HG03520 (cell line): ENCODE results near the gene CLDND1.
"Not testable (repeated sequence)": the region's sequence is repeated elsewhere in the genome, so short reads cannot be mapped to it uniquely, and the experiment has no call there.

Source experiments
- ATAC-seq: cut with Tn5 transposase; IDR thresholded peaks from one replicate; pipeline ENCODE4 v1.9.1; 2021; ENCODE audit warnings: mild to moderate bottlenecking, moderate library complexity; ENCODE audit not compliant: unreplicated experiment

CLDND1 gene

DNA sequence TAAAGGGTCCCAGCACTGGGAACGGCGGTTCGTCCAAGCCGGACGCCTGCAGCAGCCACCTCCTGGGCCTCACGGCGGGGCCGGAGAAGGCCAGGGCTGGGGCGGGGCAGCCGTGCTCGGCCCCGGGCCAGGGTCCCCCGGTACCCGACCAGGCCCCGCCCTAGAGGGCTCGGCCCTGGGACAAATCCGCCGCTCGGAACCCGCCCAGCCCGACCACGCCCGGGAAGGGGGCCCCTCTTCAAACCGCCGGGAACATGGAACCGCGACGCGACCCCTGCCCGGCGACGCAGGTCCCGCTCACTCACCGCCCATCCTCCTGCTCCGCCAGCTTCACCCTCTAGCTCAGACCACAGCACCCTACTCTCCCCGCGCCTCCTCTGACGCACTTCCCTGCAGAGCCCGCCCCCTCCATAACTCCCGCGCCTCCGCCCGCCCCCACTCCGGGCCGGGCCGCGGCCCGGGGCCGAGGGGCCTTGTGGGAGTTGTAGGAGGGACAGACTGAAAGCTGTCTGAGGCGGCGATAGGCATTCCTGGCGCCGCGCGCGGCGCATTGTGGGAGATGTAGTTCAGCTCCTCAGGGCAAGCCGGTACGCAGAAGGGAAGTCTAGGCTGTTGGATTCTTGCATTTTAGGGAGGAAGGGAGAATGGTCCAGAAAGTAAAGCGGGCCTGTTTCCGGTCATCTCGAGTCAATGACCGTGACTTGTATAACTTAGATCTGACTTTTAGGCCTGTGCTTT, at the start of gene CLDND1:
TSS of gene CLDND1 (minus strand) at position 359 of the 738 bp plus-strand sequence. CDS start 1,478 bp downstream, outside the sequence.
- peak; percentile 88 for ATAC-seq

DNA sequence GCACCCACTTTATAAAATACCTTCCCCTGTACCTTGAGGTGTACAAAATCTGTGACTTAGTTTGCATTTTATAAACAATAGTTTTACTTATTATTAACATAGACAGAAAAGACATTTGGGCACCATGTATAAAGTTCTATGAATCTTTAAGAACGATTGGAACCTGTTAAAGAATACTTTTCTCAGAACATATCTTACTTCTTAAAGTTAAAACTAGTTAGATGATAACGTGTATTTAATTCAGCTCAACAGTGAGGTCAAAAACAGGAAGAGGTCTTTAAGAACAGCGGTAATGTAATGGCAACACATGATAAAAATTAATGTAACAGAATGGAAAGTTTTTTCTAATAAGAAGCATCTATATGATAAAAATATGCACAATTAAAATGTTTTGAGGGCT, 45.7 kb upstream of the CLDND1 start:
- no peak for ATAC-seq

DNA sequence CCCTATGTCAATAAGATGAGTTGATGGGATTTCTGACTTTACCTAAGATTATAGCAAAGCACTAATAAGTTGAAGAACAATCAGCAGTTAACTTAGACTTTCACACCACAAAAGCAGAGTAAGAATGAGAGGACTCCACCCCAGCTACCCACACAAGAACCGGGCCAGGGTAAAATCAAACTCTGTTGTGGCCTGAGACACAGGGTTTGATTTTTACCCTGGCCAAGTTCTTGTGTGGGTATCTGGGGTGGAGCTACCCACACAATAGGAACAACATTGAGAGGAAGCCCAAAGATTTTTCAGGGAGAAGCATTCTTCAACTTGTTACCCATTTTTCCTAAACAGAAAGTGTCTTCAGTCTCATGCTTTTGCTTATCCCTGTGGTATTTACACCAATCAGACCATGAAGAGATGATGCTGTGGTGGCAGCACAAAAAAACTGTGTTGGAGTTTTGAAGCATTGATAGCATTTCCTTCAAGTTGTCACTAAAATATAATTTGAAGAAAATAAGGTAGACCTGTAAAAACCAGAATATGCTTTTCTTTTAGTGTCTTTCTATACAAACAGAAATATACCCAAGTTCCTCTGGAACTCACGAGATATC, 45.1 kb upstream of the CLDND1 start:
- peak; percentile 29 for ATAC-seq

DNA sequence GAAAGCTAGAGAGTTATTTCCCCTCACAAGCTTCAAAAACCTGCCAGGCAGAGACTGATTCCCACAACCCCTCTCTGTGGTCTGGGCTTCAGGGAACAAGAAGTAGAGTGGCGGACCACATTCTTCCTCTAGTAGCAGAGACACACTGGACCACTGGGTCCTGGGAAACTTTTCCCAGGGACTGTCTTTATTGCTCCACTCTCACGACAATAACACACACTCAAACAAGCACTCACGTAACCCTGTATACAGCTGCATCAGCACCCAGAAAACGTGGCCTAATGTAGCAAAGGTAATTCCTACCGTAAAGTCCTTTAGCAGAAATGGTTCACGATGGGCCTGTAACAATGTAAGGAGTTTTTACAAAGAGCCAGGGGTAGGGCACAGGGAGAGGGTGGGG, 43.1 kb upstream of the CLDND1 start:
- no peak for ATAC-seq

DNA sequence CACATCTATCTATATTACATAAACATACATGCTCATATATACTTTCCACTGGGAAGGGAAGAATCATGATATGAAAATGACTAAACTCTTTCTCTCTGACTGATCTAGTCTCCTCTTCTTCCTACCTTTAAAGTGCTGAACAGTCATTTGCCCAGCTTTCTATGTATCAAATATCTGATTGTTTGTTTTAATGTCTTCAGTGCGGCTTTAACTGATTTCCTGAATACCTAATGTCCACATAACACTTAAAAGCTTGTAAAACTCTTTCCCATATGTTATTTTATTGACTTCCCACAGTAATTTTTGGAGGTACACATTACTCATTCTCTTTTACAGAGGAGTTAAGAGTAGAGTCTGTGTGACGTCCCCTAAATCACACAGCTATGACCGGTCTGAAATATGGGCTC, 42.5 kb upstream of the CLDND1 start:
- ATAC-seq, result no peak

DNA sequence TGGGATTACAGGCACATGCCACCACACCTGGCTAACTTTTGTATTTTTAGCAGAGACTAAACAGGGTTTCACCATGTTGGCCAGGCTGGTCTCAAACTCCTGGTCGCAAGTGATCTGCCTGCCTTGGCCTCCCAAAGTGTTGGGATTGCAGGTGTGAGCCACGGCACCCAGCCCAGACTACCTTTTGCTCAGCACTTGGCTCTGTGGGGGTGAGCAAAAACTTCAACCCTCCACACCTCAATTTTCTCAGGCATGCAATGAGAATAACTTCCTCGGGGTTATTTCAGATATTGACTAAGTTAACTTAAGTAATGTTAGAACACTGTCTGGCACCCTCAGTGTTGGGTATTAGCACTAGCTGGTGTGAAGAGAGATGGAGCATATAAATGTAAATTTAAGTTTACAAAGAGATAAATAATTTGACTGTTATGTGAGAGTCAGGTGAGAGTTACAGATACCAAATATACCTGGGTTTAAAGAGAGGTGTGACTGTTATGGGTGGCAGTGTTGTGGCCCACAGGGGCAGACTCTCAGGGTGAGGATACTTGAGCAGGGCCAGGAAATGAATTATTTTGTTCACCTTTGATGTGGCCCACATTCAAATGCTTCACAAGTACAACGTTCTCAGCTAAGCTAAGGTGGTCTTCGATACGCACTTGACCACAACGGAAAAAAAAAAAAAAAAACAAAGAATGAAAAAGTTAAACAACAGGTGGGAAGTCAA, 41.7 kb upstream of the CLDND1 start:
- ATAC-seq, result no peak

DNA sequence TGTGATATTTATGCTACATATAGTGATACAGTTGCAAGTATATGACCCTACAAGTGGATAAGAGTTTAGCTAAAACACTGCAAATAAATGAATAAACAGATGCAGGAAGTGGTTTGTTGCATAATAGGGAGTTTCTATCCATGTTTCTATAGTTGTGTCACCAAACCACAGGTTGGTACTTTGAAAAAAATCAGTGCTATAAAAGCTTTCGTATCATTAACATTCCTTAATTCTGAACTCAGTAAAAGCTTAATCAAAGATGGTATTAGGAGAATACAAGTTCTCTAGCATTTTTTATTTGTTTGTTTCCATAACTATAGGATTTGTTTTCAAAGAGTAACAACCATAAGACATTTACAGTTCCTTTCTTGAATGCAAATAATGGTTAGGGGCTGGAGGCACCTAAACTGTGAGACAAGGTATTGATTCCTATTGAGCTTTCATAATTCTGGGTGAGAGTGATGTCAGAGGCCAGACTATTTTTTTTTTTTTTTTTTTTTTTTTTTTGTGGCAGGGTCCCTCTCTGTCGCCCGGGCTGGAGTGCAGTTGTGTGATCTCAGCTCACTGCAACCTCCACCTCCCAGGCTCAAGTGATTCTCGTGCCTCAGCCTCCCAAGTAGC, 41.1 kb upstream of the CLDND1 start:
- ATAC-seq, result peak; percentile 50

DNA sequence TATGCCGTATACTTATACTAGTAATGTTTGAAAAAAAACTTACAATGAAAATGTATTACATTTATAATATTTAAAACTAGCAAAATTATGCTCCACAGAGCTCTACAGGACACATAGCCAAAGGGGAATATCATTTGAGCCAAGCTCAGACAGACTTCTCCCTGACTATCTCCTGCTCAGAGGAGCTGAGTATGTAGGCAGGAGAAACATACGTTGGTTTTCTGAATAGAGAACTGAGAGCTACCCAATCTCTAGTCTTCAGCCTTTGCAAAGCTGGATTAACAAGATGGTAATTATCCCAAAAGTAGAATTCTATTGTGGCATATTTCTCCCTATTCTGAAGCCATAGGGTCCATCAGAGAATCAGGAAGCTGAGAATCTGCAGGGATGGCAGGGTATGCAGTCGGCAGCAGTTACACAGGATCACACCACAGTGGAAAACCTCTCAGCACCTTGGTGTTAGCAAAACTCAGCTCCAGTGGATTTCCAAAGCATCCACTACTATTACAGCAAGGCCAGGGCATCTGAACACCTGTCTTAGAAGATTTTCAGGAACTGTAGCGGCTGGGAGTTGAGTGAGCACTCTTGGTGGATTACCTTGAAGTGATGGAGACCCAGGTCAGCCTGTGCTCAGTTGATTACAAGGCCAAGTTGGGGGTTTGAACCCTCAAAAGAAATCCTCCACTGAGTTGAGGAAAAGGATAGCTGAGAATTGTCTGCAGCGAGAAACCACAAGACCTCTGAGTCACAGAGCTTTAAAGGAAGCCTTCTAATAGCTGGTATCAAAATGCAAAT, 39.2 kb upstream of the CLDND1 start:
- ATAC-seq, result no peak

DNA sequence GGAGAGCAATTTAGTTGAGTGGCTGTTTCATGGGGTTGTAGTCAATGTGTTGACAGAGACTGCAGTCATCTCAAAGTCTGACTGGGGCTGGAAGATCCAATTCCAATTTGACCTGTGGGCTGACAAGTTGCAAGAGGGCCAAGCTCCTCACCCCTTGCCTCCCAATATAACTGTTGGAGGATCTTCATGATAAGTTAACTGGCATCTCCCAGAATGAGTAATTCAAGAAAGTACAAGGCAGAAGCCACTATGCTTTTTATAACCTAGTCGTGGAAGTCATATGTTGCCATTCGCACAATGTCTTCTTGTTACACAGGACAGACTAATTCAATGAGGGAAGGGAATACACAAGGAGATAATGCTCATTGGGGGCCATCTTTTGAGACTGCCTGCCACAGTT, 38.2 kb upstream of the CLDND1 start:
- no peak for ATAC-seq

DNA sequence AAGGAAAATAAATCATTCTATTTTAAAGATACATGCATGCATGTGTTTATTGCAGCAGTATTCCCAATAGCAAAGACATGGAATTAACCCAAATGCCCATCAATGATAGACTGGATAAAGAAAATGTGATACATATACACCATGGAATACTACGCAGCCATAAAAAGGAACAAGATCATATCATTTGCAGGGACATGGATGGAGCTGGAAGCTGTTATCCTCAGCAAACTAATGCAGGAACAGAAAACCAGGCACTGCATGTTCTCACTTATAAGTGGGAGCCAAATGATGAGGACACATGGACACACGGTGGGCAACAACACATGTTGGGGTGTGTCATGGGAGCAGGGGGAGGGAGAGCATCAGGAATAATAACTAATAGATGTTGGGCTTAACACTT, 37.1 kb upstream of the CLDND1 start:
- not testable (repeated sequence) for ATAC-seq

DNA sequence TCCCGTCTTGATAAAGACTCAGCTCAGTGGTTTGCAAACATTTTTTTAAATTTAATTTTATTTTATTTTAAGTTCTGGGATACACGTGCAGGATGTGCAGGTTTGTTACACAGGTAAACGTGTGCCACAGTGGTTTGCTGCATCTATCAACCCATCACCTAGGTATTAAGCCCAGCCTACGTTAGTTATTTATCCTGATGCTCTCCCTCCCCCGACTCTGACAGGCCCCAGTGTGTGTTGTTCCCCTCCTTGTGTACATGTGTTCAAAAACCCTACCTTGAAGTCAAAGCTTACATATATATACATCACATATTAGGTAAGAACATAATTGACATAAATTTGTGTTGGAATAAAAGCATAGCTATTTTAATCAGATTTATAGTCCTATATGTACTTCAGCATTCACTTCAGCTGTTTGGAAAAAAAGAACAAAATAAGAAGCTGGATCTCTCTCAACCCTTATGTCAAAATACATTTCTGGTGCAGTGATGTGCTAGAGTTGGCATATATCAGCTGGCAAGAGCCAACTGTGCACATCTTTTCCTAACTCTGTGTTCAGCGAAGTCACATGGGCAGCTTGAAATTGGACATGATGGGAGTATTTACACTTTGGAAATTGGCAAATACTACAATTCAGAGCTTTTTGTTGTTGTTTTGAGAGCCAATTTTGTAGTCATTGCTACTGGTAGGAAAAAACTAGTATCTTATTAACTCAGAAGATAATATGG, 35.6 kb upstream of the CLDND1 start:
- no peak for ATAC-seq

DNA sequence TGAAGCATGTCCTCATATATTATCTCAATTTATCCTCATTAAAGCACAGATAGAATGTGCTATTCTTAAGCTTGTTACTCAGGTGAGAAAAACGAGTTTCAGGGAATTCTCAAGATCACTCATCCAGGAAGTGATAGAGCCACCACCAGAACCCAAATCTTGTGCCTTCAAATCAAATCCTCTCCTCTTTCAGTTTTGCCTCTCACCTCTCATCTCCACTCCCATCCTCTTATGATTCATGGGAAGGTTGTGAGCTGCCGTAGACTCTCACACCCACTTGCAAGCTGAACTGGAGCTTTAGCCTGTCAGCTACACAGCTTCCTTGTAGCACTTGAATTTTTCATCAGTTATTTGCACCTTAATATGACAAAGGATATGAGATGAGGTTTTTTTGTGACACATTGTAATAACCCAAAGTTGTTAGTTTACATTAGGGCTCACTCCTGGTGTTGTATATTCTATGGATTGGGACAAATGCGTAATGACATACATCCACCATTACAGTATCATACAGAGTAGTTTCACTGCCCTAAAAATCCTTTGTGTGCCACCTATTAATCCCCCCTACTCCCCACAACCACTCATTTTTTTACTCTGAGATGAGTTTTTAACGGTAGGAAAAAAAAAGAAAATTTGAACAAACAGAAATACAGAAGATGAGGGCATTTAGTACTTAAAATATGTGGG, 34.8 kb upstream of the CLDND1 start:
- no peak for ATAC-seq

DNA sequence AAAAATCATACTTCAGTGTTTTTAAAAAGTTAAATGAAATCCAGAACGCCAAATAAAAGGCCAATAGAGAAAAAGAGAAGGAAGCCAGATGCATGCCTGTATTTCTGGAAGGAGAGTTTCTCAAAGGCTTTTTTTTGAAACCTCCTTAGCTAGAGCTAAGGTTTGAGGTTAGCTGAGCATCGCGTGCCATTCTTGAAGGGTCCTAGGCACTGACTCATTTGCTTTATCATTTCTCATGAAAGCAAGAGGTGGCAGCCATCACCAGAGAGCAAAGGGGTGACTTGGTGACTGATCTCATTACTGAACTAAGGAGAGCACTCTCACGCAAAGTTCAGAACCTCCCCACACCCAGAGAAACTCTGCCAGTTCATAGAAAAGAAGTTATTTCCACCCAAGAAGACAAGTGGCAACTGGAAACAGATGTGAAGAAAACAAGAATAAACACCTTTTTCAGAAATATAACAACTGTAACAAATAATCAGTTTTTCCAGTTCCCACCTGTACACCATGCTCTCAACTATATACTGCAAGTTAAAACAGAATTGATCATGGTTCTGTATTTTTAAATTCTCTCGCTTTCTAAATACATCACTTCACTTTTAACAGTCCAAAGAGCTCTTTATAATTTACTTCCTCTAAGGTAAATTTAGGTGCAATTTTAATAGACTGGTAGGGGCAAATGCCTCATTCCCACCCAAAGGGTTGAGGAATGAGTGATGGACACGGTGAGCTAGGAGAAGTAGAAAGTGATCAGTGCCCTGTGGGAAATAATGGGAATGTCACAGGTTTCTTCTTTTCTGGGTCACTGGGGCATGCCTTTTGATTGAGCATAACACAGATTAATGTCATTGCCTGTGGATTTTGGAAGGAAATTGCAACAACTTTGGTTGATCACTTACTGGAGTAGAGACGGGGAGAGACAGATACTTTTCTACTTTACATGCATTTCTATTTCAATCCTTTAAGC, 33.7 kb upstream of the CLDND1 start:
- peak; percentile 76 for ATAC-seq

DNA sequence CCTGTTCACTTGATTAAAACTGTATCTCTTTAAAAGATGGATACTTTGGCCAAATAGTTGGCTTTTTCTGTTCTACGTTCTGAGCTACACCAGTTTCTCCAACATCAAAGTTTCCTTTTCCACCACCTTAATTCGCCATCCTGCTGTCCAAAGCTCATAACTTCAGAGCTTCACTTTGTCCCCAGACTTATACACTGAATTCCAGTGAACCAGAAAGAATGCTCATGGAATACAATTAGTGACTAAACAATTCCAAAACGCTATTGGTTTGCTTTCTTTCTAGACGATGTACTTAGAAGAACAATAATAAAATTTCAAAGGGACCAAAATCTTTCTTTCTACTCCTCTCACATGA, 32.3 kb upstream of the CLDND1 start:
- no peak for ATAC-seq

DNA sequence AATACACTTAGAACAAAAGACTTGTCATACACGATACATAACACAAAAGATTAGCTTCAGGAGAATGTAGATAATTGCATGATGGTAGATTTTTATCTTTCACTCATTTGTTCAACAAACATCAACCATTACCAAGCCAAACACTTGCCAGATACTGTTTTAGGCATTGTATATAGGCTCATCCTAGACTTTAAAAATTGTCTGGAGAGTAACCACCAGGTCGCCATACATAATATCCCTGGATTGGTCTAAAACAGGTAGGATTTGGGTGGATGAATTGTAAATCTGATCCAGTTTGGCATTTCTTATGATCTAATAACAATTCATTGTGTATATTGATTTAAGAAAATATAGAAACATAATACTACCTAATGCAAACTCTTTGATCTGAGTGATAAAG, 31.9 kb upstream of the CLDND1 start:
- ATAC-seq, result no peak

DNA sequence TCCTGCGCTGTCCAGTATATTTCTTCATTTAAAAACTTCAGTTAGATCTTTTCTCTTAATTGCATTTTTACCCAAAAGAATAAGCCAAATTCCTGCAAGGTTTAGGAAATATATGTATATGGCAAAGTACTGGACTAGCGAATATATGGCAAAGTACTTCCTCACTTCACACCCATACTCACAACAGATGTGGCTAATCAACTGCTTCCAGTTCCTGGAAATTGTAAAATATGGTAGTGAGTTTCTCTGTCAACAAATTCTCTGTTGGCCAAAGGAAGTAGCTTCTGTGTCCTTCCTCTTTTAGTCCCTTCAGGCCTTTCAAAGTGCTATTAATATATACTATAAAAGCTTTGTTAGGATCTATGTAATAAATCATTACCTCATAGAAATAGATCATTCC, 31.1 kb upstream of the CLDND1 start:
- no peak for ATAC-seq

DNA sequence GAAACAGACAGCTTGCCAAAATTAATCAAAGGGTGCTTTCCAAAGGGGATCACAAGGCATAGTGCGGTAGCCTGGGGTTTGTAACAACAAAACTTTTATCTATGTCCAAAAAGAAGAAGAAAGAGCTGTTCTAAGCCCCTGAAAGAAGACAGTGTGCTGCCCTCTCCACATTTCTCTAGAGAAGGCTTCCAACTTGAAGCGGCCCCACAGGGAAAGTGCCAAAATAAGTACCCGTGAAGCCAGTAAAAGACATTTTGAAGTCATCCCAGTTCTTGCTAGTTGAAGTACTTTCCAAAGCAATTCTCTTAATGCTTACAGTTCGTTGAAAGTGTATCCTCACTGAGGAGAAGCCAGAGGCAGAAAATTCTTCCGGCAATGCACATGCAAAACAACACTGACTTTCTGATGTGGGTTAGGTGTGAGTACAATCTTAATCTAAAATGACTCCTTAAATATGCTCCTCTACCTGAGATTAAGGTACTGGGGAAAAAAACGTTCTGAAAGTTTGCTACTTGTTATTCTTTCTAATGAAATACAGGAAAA, 30.4 kb upstream of the CLDND1 start:
- no peak for ATAC-seq
